Natural killer cell (primary cell): ENCODE data around the gene PNISR. TPM values are rescaled to one million over a fixed set of nuclear protein-coding genes. Genes with fewer than 3 reads are reported as not detected.

Source experiments
- ATAC-seq, 3 donors: fragments of 150-1000 bp in 2 of 3; fragments of 200-7000 bp in 1 of 3; cut with Tn5 transposase; 1 replicate in 1 of 3; 2 replicates in 2 of 3; pipeline ENCODE4 v1.10.0; 2021; ENCODE audit warnings: mild to moderate bottlenecking in 2 of 3, moderate library complexity in 2 of 3
- DNase-seq, 2 donors: peaks; one replicate each; pipeline versions ENCODE4 v3.0.0 to v3.0.0-alpha.2; 2013 to 2021; ENCODE audit warnings: mixed read lengths in 1 of 2
- H3K27ac ChIP-seq: one replicate; pipeline ENCODE4 v1.5.1; 2013; ENCODE audit warnings: mild to moderate bottlenecking, low read length
- H3K27me3 ChIP-seq: one replicate; pipeline ENCODE4 v1.6.1; 2013; ENCODE audit warnings: low read length; ENCODE audit not compliant: control insufficient read depth, insufficient read depth
- H3K36me3 ChIP-seq: one replicate; pipeline ENCODE4 v1.6.1; 2013; ENCODE audit warnings: low read length; ENCODE audit not compliant: control insufficient read depth, insufficient read depth
- H3K4me1 ChIP-seq: one replicate; pipeline ENCODE4 v1.6.1; 2013; ENCODE audit warnings: low read length; ENCODE audit not compliant: control insufficient read depth, insufficient read depth
- H3K4me3 ChIP-seq: one replicate; pipeline ENCODE4 v1.5.1; 2013; ENCODE audit warnings: low read length
- H3K9me3 ChIP-seq: one replicate; pipeline ENCODE4 v1.6.1; 2013; ENCODE audit warnings: low read length; ENCODE audit not compliant: control insufficient read depth, insufficient read depth
- H3K27ac Mint-ChIP-seq, 2 donors: one replicate each; pipeline ENCODE4 v1.8.0; 2022; ENCODE audit warnings: mild to moderate bottlenecking in 2 of 2, mixed read lengths in 2 of 2, moderate library complexity in 1 of 2
- H3K27me3 Mint-ChIP-seq, 2 donors: one replicate each; pipeline ENCODE4 v1.8.0; 2022; ENCODE audit warnings: low read depth in 2 of 2, mixed read lengths in 2 of 2
- H3K36me3 Mint-ChIP-seq: one replicate; pipeline ENCODE4 v1.8.0; 2022; ENCODE audit warnings: mixed read lengths
- H3K4me1 Mint-ChIP-seq, 2 donors: one replicate each; pipeline ENCODE4 v1.8.0; 2022; ENCODE audit warnings: mixed read lengths in 2 of 2
- H3K4me3 Mint-ChIP-seq: one replicate; pipeline ENCODE4 v1.8.0; 2022; ENCODE audit warnings: mild to moderate bottlenecking, moderate library complexity, mixed read lengths
- H3K9me3 Mint-ChIP-seq, 2 donors: one replicate each; pipeline ENCODE4 v1.8.0; 2022; ENCODE audit warnings: mixed read lengths in 2 of 2
- WGBS: methylation state at CpG from one replicate; pipeline ENCODE4 v1.1.7; 2013; ENCODE audit warnings: missing lambda C conversion rate; ENCODE audit not compliant: insufficient coverage; 5-methylcytosine and 5-hydroxymethylcytosine counted together
- intact Hi-C: fragments of 100-400 bp; cut with micrococcal nuclease; formaldehyde crosslinking; loops from one replicate; pipeline ENCODE4 v1.14.2; 2022
- total RNA-seq, 4 donors: library from RNA; stranded (reverse); fragments of 120-200 nt in 1 of 4; gene quantifications; one replicate each; pipeline versions ENCODE4 v1.2.3 to v1.2.4, GENCODE V29; 2013 to 2022
- TF ChIP-seq, protein P1 (sequence below): fragments of 200-600 bp; IDR thresholded peaks from one replicate; pipeline ENCODE4 v1.8.0; 2022; ENCODE audit warnings: antibody characterized with exemption

PNISR gene, protein sequence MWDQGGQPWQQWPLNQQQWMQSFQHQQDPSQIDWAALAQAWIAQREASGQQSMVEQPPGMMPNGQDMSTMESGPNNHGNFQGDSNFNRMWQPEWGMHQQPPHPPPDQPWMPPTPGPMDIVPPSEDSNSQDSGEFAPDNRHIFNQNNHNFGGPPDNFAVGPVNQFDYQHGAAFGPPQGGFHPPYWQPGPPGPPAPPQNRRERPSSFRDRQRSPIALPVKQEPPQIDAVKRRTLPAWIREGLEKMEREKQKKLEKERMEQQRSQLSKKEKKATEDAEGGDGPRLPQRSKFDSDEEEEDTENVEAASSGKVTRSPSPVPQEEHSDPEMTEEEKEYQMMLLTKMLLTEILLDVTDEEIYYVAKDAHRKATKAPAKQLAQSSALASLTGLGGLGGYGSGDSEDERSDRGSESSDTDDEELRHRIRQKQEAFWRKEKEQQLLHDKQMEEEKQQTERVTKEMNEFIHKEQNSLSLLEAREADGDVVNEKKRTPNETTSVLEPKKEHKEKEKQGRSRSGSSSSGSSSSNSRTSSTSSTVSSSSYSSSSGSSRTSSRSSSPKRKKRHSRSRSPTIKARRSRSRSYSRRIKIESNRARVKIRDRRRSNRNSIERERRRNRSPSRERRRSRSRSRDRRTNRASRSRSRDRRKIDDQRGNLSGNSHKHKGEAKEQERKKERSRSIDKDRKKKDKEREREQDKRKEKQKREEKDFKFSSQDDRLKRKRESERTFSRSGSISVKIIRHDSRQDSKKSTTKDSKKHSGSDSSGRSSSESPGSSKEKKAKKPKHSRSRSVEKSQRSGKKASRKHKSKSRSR
- total RNA-seq: 100 to 1,000 TPM; 289 to 320 (median 308) TPM
- 286 TPM for total RNA-seq (2013)

DNA sequence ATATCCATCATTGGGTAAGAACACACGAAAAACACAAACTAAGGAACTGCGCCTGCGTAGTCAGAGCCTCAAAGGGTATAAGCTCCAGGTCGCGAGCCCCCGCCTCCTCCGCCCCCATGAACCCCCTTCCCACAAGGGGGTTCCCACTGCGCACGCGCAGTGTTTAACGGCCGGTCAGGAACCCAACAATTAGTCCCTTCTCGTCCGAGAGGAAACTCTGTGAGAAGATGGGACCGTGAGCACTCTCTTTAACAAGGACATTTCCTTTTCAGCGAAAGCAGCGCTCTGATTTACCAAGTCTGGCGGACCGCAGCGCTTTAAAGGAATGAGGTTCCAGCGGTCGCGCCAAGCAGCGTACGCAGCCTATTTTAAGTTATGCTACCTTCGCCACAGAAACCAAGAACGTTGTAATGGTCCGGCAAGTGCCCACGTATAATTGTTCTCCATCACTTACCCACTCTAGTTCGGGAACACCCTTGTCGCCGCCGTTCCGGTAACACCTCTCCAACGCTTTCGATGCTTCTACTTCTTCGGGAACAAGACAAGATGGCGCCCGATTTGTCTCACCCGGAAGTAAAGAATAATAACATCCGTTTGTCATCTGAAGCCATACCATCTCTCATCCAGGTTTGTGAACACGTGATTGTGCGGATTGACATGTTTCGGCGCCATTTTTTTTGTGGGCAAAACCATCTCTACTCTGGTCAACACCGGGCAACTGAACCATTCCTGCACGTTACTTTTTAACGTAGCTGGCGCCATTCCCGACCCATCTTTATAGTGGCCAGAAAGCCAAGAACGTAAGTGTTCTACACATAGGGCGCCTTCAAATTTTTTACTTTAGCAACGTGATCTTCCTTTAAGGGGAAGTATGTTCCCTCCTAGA, at the start of gene PNISR:
Gene PNISR, minus strand, starts transcription at position 548 of the 886 bp plus-strand sequence. CDS start 10,649 bp downstream, outside the sequence.
- Histone ChIP-seq H3K9me3 (no peaks in the 10 kb centered on the region), H3K27ac (peak within 1 kb of the TSS; percentile 99), H3K4me1 (peaks cover 17% of the 10 kb centered on the region), H3K36me3 (peaks cover 3% of the 10 kb centered on the region), H3K27me3 (no peaks in the 10 kb centered on the region), H3K4me3 (peak within 1 kb of the TSS; percentile 89)
- intact Hi-C loops: loop anchor here (1.0 to 2.0 kb wide), 2 partner anchors 96 to 144 kb away; partner anchors contain the start of gene CCNC
- H3K27ac Mint-ChIP-seq: peak within 1 kb of the TSS; percentile 96 to 99
- WGBS: under 1% methylated on average over 53 of the region's 53 CpGs
- peaks cover 63 to 66% of the 10 kb centered on the region in 2 donors for H3K4me1 Mint-ChIP-seq
- ATAC-seq (peak; percentile 77 to 93 (median 85)), DNase-seq (peak; percentile 79 to 98)
- peak within 1 kb of the TSS; percentile 100 for H3K4me3 Mint-ChIP-seq
- H3K9me3 Mint-ChIP-seq: no peaks in the 10 kb centered on the region
- TF ChIP-seq, protein P1, sequence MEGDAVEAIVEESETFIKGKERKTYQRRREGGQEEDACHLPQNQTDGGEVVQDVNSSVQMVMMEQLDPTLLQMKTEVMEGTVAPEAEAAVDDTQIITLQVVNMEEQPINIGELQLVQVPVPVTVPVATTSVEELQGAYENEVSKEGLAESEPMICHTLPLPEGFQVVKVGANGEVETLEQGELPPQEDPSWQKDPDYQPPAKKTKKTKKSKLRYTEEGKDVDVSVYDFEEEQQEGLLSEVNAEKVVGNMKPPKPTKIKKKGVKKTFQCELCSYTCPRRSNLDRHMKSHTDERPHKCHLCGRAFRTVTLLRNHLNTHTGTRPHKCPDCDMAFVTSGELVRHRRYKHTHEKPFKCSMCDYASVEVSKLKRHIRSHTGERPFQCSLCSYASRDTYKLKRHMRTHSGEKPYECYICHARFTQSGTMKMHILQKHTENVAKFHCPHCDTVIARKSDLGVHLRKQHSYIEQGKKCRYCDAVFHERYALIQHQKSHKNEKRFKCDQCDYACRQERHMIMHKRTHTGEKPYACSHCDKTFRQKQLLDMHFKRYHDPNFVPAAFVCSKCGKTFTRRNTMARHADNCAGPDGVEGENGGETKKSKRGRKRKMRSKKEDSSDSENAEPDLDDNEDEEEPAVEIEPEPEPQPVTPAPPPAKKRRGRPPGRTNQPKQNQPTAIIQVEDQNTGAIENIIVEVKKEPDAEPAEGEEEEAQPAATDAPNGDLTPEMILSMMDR: no peak
- peaks cover 7% of the 10 kb centered on the region for H3K36me3 Mint-ChIP-seq
- H3K27me3 Mint-ChIP-seq: no peaks in the 10 kb centered on the region

DNA sequence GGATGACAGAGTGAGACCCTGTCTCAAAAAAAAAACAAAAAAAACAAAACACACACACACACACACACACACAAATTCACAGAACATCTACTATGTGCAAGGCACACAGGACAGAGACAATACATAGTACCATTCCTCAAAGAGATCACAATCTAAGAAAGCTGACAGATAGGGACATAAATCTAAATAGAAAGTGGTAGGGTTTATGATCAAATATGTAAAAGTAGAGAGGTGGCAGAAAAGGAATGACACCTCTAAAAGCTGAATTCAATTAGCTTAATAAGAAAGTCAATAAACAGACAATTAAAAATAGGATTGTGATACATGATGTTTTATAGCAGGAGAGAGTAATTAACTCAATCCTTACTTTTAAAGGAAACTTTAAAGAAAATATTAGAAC, 48.6 kb upstream of the PNISR start:
- Histone ChIP-seq H3K36me3 (no peaks in the 10 kb centered on the region), H3K27ac (no peak overlapping the region), H3K4me1 (no peaks in the 10 kb centered on the region), H3K4me3 (no peak overlapping the region), H3K27me3 (no peaks in the 10 kb centered on the region), H3K9me3 (no peaks in the 10 kb centered on the region)
- intact Hi-C loops: no loop called here
- Mint-ChIP-seq H3K27ac (no peak overlapping the region), H3K27me3 (no peaks in the 10 kb centered on the region), H3K9me3 (no peaks in the 10 kb centered on the region), H3K4me3 (no peak overlapping the region), H3K4me1 (peaks cover 6 to 7% of the 10 kb centered on the region in 2 donors), H3K36me3 (peaks cover 7% of the 10 kb centered on the region)
- ATAC-seq: no peak
- TF ChIP-seq, protein P1: no peak
- no peak for DNase-seq

- Mint-ChIP-seq H3K9me3 (no peaks in the 10 kb centered on the region), H3K27ac (no peak overlapping the region), H3K27me3 (no peaks in the 10 kb centered on the region), H3K36me3 (no peaks in the 10 kb centered on the region), H3K4me3 (no peak overlapping the region), H3K4me1 (no peaks in the 10 kb centered on the region)
- Histone ChIP-seq H3K4me3 (no peak overlapping the region), H3K36me3 (no peaks in the 10 kb centered on the region), H3K9me3 (no peaks in the 10 kb centered on the region), H3K27me3 (no peaks in the 10 kb centered on the region), H3K27ac (no peak overlapping the region), H3K4me1 (no peaks in the 10 kb centered on the region)
- intact Hi-C loops: no loop called here
- TF ChIP-seq, protein P1: no peak
- 97% methylated on average over 2 of the region's 2 CpGs for WGBS
- ATAC-seq (no peak), DNase-seq (no peak)
These were observed 46.5 kb upstream of the PNISR start for GRCh38 chr6:99471638-99472037.
